ENCODE results near the gene RIMBP2. TPM values are rescaled to one million over a fixed set of nuclear protein-coding genes. Genes with fewer than 3 reads are reported as not detected.
A peak's percentile ranks its signal among the peaks of the same experiment; 100 is the strongest.

The RIMBP2 gene
- total RNA-seq, 8 experiments from 2014 or later, result 0.09 to 24.7 (median 13.0) TPM

GRCh38 chr12:130470969-130471368 is 245.1 kb downstream of the RIMBP2 start:
- WGBS, 10 experiments, result 0 to 95% (median 61%) methylated on average over 1 to 6 of the region's 6 CpGs; no CpG with 5 or more reads in 3 of the 10 experiments
- Histone ChIP-seq H3K4me1 (replicated peaks in 1 of 2) (peaks cover 0 to 65% of the 10 kb centered on the region in 2 donors), H3K4me3 (no peak overlapping the region), H3K27ac (no peak overlapping the region)
- ATAC-seq (replicated peaks in 6 of 8), result no peak
- in situ Hi-C loops (cut with MboI; ENCODE audit: low pct_unique_long_range_greater_than_20kb in 2 of 9, low sequenced_read_pairs in 9 of 9, unreplicated experiment in 9 of 9), result no loop called here

GRCh38 chr12:130469552-130469951 is 246.5 kb downstream of the RIMBP2 start:
- in situ Hi-C loops (cut with MboI; ENCODE audit: low pct_unique_long_range_greater_than_20kb in 2 of 9, low sequenced_read_pairs in 9 of 9, unreplicated experiment in 9 of 9), result no loop called here

GRCh38 chr12:130468700-130469245 is 247.3 kb downstream of the RIMBP2 start:
- WGBS, 10 experiments, result 0 to 97% (median 87%) methylated on average over 1 to 12 of the region's 24 CpGs; no CpG with 5 or more reads in 4 of the 10 experiments
- H3K27ac ChIP-seq, result peak overlapping the region in 1 of 2 donors; percentile 76
- ATAC-seq (replicated peaks in 6 of 8), result no peak
- peaks cover 0 to 48% of the 10 kb centered on the region in 2 donors for H3K4me1 ChIP-seq (replicated peaks in 1 of 2)
- H3K4me3 ChIP-seq, result no peak overlapping the region
- in situ Hi-C loops (cut with MboI; ENCODE audit: low pct_unique_long_range_greater_than_20kb in 2 of 9, low sequenced_read_pairs in 9 of 9, unreplicated experiment in 9 of 9), result no loop called here

More at GRCh38 chr12:130469552-130469951, 246.5 kb downstream of the RIMBP2 start:
- Histone ChIP-seq H3K4me3 (no peak overlapping the region), H3K27ac (peak overlapping the region in 1 of 2 donors; percentile 66), H3K4me1 (replicated peaks in 1 of 2) (peaks cover 0 to 56% of the 10 kb centered on the region in 2 donors)
- ATAC-seq (replicated peaks in 6 of 8), result peak in 5 of 8 experiments; percentile 81 to 90 (median 87)
- WGBS, 10 experiments, result 31 to 80% (median 52%) methylated on average over 1 to 3 of the region's 7 CpGs; no CpG with 5 or more reads in 4 of the 10 experiments

GRCh38 chr12:130468186-130468585 is 247.9 kb downstream of the RIMBP2 start:
- no peak for ATAC-seq (replicated peaks in 6 of 8)
- Histone ChIP-seq H3K4me3 (no peak overlapping the region), H3K27ac (peak overlapping the region in 1 of 2 donors; percentile 76), H3K4me1 (replicated peaks in 1 of 2) (peaks cover 0 to 46% of the 10 kb centered on the region in 2 donors)
- in situ Hi-C loops (cut with MboI; ENCODE audit: low pct_unique_long_range_greater_than_20kb in 2 of 9, low sequenced_read_pairs in 9 of 9, unreplicated experiment in 9 of 9), result no loop called here
- 24 to 100% (median 100%) methylated on average over 1 to 3 of the region's 9 CpGs; no CpG with 5 or more reads in 7 of the 10 experiments for WGBS, 10 experiments

GRCh38 chr12:130465626-130466025 is 250.5 kb downstream of the RIMBP2 start:
- WGBS, 10 experiments, result 17 to 80% (median 65%) methylated on average over 1 to 10 of the region's 10 CpGs; no CpG with 5 or more reads in 4 of the 10 experiments
- in situ Hi-C loops (cut with MboI; ENCODE audit: low pct_unique_long_range_greater_than_20kb in 2 of 9, low sequenced_read_pairs in 9 of 9, unreplicated experiment in 9 of 9), result no loop called here

GRCh38 chr12:130465046-130465445 is 251.1 kb downstream of the RIMBP2 start:
- in situ Hi-C loops (cut with MboI; ENCODE audit: low pct_unique_long_range_greater_than_20kb in 2 of 9, low sequenced_read_pairs in 9 of 9, unreplicated experiment in 9 of 9), result no loop called here
- ATAC-seq (replicated peaks in 6 of 8), result no peak
- H3K4me3 ChIP-seq, result no peak overlapping the region
- 0 to 100% (median 86%) methylated on average over 1 to 14 of the region's 15 CpGs; no CpG with 5 or more reads in 5 of the 10 experiments for WGBS, 10 experiments
- peaks cover 0 to 36% of the 10 kb centered on the region in 2 donors for H3K4me1 ChIP-seq (replicated peaks in 1 of 2)
- H3K27ac ChIP-seq, result no peak overlapping the region

More at GRCh38 chr12:130465626-130466025, 250.5 kb downstream of the RIMBP2 start:
- Histone ChIP-seq H3K4me3 (no peak overlapping the region), H3K4me1 (replicated peaks in 1 of 2) (peaks cover 0 to 42% of the 10 kb centered on the region in 2 donors), H3K27ac (no peak overlapping the region)
- ATAC-seq (replicated peaks in 6 of 8), result no peak

- in situ Hi-C loops (cut with MboI; ENCODE audit: low pct_unique_long_range_greater_than_20kb in 2 of 9, low sequenced_read_pairs in 9 of 9, unreplicated experiment in 9 of 9), result no loop called here
- Histone ChIP-seq H3K4me1 (replicated peaks in 1 of 2) (peaks cover 0 to 29% of the 10 kb centered on the region in 2 donors), H3K4me3 (no peak overlapping the region), H3K27ac (no peak overlapping the region)
- 0 to 100% (median 65%) methylated on average over 1 to 10 of the region's 19 CpGs; no CpG with 5 or more reads in 1 of the 10 experiments for WGBS, 10 experiments
- ATAC-seq (replicated peaks in 6 of 8), result no peak
Measured at GRCh38 chr12:130463818-130464670, 252.1 kb downstream of the RIMBP2 start.

GRCh38 chr12:130463275-130463658 is 252.8 kb downstream of the RIMBP2 start:
- Histone ChIP-seq H3K4me1 (replicated peaks in 1 of 2) (peaks cover 0 to 22% of the 10 kb centered on the region in 2 donors), H3K27ac (no peak overlapping the region), H3K4me3 (no peak overlapping the region)
- in situ Hi-C loops (cut with MboI; ENCODE audit: low pct_unique_long_range_greater_than_20kb in 2 of 9, low sequenced_read_pairs in 9 of 9, unreplicated experiment in 9 of 9), result no loop called here
- 75 to 94% methylated on average over 2 to 3 of the region's 9 CpGs; no CpG with 5 or more reads in 8 of the 10 experiments for WGBS, 10 experiments
- no peak for ATAC-seq (replicated peaks in 6 of 8)

GRCh38 chr12:130462558-130463274 is 253.4 kb downstream of the RIMBP2 start:
- H3K27ac ChIP-seq, result no peak overlapping the region
- in situ Hi-C loops (cut with MboI; ENCODE audit: low pct_unique_long_range_greater_than_20kb in 2 of 9, low sequenced_read_pairs in 9 of 9, unreplicated experiment in 9 of 9), result no loop called here
- 0 to 91% (median 50%) methylated on average over 1 to 6 of the region's 21 CpGs; no CpG with 5 or more reads in 3 of the 10 experiments for WGBS, 10 experiments
- peaks cover 0 to 19% of the 10 kb centered on the region in 2 donors for H3K4me1 ChIP-seq (replicated peaks in 1 of 2)
- ATAC-seq (replicated peaks in 6 of 8), result no peak
- H3K4me3 ChIP-seq, result no peak overlapping the region

GRCh38 chr12:130461839-130462557 is 254.1 kb downstream of the RIMBP2 start:
- Histone ChIP-seq H3K4me1 (replicated peaks in 1 of 2) (peaks cover 0 to 14% of the 10 kb centered on the region in 2 donors), H3K27ac (no peak overlapping the region), H3K4me3 (no peak overlapping the region)
- in situ Hi-C loops (cut with MboI; ENCODE audit: low pct_unique_long_range_greater_than_20kb in 2 of 9, low sequenced_read_pairs in 9 of 9, unreplicated experiment in 9 of 9), result no loop called here
- peak in 3 of 8 experiments; percentile 5 to 36 (median 25) for ATAC-seq (replicated peaks in 6 of 8)
- 4 to 85% (median 63%) methylated on average over 1 to 13 of the region's 22 CpGs; no CpG with 5 or more reads in 5 of the 10 experiments for WGBS, 10 experiments

- Histone ChIP-seq H3K27ac (no peak overlapping the region), H3K4me3 (no peak overlapping the region), H3K4me1 (replicated peaks in 1 of 2) (peaks cover 0 to 9% of the 10 kb centered on the region in 2 donors)
- ATAC-seq (replicated peaks in 6 of 8), result peak in 4 of 8 experiments; percentile 35 to 48 (median 43)
- WGBS, 10 experiments, result 67 to 100% methylated on average over 2 of the region's 7 CpGs; no CpG with 5 or more reads in 8 of the 10 experiments
- in situ Hi-C loops (cut with MboI; ENCODE audit: low pct_unique_long_range_greater_than_20kb in 2 of 9, low sequenced_read_pairs in 9 of 9, unreplicated experiment in 9 of 9), result no loop called here
Measured at GRCh38 chr12:130461447-130461815, 254.7 kb downstream of the RIMBP2 start.

Data from motor neuron (in vitro differentiated cells).